ENCODE data around the gene YTHDF1.
A peak's percentile ranks its signal among the peaks of the same experiment; 100 is the strongest.

Gene YTHDF1

GRCh38 chr20:63187338-63188158, 28.4 kb downstream of the YTHDF1 start:
- H3K27ac Mint-ChIP-seq, result no peak overlapping the region
- H3K36me3 Mint-ChIP-seq (ENCODE audit: low read depth), result no peaks in the 10 kb centered on the region
- H3K4me3 Mint-ChIP-seq, result no peak overlapping the region
- H3K27me3 Mint-ChIP-seq (ENCODE audit: low read depth), result peaks cover 31% of the 10 kb centered on the region
- TF ChIP-seq CTCF (IDR thresholded peaks at IDR 0.05; ENCODE audit: unreplicated experiment in 3 of 3), result no peak
- no peaks in the 10 kb centered on the region for H3K9me3 Mint-ChIP-seq
- H3K4me1 Mint-ChIP-seq, result no peaks in the 10 kb centered on the region

GRCh38 chr20:63186528-63187316, 29.2 kb downstream of the YTHDF1 start:
- Mint-ChIP-seq H3K27me3 (ENCODE audit: low read depth) (peaks cover 39% of the 10 kb centered on the region), H3K36me3 (ENCODE audit: low read depth) (no peaks in the 10 kb centered on the region), H3K9me3 (no peaks in the 10 kb centered on the region), H3K27ac (no peak overlapping the region), H3K4me1 (no peaks in the 10 kb centered on the region), H3K4me3 (no peak overlapping the region)
- no peak for TF ChIP-seq CTCF (IDR thresholded peaks at IDR 0.05; ENCODE audit: unreplicated experiment in 3 of 3)

GRCh38 chr20:63186084-63186483, 29.8 kb downstream of the YTHDF1 start:
- no peak overlapping the region for H3K27ac Mint-ChIP-seq
- H3K27me3 Mint-ChIP-seq (ENCODE audit: low read depth), result peaks cover 46% of the 10 kb centered on the region
- no peaks in the 10 kb centered on the region for H3K9me3 Mint-ChIP-seq
- H3K4me1 Mint-ChIP-seq, result no peaks in the 10 kb centered on the region
- H3K4me3 Mint-ChIP-seq, result no peak overlapping the region
- no peaks in the 10 kb centered on the region for H3K36me3 Mint-ChIP-seq (ENCODE audit: low read depth)
- no peak for TF ChIP-seq CTCF (IDR thresholded peaks at IDR 0.05; ENCODE audit: unreplicated experiment in 3 of 3)

GRCh38 chr20:63185215-63185796, 30.6 kb downstream of the YTHDF1 start:
- Mint-ChIP-seq H3K27ac (no peak overlapping the region), H3K4me3 (no peak overlapping the region), H3K36me3 (ENCODE audit: low read depth) (no peaks in the 10 kb centered on the region), H3K27me3 (ENCODE audit: low read depth) (peaks cover 53% of the 10 kb centered on the region), H3K4me1 (no peaks in the 10 kb centered on the region), H3K9me3 (no peaks in the 10 kb centered on the region)
- TF ChIP-seq CTCF (IDR thresholded peaks at IDR 0.05; ENCODE audit: unreplicated experiment in 3 of 3), result no peak

GRCh38 chr20:63183422-63184146, 32.3 kb downstream of the YTHDF1 start:
- TF ChIP-seq CTCF (IDR thresholded peaks at IDR 0.05; ENCODE audit: unreplicated experiment in 3 of 3), result peak; percentile 62 to 69 (median 62)

More at GRCh38 chr20:63183422-63184146, 32.3 kb downstream of the YTHDF1 start:
- Mint-ChIP-seq H3K9me3 (no peaks in the 10 kb centered on the region), H3K27ac (no peak overlapping the region), H3K4me1 (no peaks in the 10 kb centered on the region), H3K27me3 (ENCODE audit: low read depth) (peaks cover 58% of the 10 kb centered on the region), H3K36me3 (ENCODE audit: low read depth) (no peaks in the 10 kb centered on the region), H3K4me3 (no peak overlapping the region)

Measured in nephron (organoid).